Bronchial epithelial cell (primary cell): ENCODE measurements around the gene TMEM175. TPM values are rescaled to one million over a fixed set of nuclear protein-coding genes. Genes with fewer than 3 reads are reported as not detected.

ENCODE experiments used
- DNase-seq: peaks from one replicate; pipeline ENCODE4 v3.0.0-alpha.2; 2010; ENCODE audit warnings: low read depth
- FAIRE-seq: peaks from 2 replicates; lab custom pipeline; 2011; peaks lifted over from hg19 to GRCh38; lab: Jason Lieb, UNC
- H3K27me3 ChIP-seq: 2 replicates; pipeline ENCODE4 v1.5.1; 2011; ENCODE audit warnings: low read length; ENCODE audit not compliant: control insufficient read depth, insufficient read depth
- H3K36me3 ChIP-seq: 2 replicates; pipeline ENCODE4 v1.5.1; 2011; ENCODE audit warnings: low read length; ENCODE audit not compliant: control insufficient read depth, insufficient read depth
- H3K4me3 ChIP-seq: 2 replicates; pipeline ENCODE4 v1.5.1; 2011; ENCODE audit warnings: mild to moderate bottlenecking, low read depth, low read length, control low read depth
- CTCF ChIP-seq: IDR thresholded peaks from 2 replicates; pipeline ENCODE4 v1.5.1; 2011; ENCODE audit warnings: mild to moderate bottlenecking, moderate library complexity, low read length, control low read depth, inconsistent platforms; ENCODE audit not compliant: insufficient read depth, severe bottlenecking
- total RNA-seq: library from RNA; depleted of rRNA; stranded (reverse); fragments of >200 nt; gene quantifications from 2 replicates; pipeline ENCODE4 v1.2.1, GENCODE V29; 2014

Gene TMEM175
- total RNA-seq, 1 donor from 2014 or later, result 3.4 TPM

GRCh38 chr4:966266-967112, 34.2 kb downstream of the TMEM175 start:
- peaks cover 24% of the 10 kb centered on the region for H3K36me3 ChIP-seq
- DNase-seq (no peak), FAIRE-seq (no peak)
- H3K27me3 ChIP-seq, result no peaks in the 10 kb centered on the region
- H3K4me3 ChIP-seq, result no peak overlapping the region
- no peak for TF ChIP-seq CTCF

- no peaks in the 10 kb centered on the region for H3K27me3 ChIP-seq
- no peak for TF ChIP-seq CTCF
- DNase-seq (no peak), FAIRE-seq (no peak)
- peaks cover 20% of the 10 kb centered on the region for H3K36me3 ChIP-seq
- H3K4me3 ChIP-seq, result no peak overlapping the region
Measured at GRCh38 chr4:967113-968104, 35.1 kb downstream of the TMEM175 start.

- no peak for TF ChIP-seq CTCF
- peaks cover 17% of the 10 kb centered on the region for H3K36me3 ChIP-seq
Measured at GRCh38 chr4:968221-968620, 36.0 kb downstream of the TMEM175 start.

GRCh38 chr4:968621-969394, 36.5 kb downstream of the TMEM175 start:
- Histone ChIP-seq H3K4me3 (no peak overlapping the region), H3K36me3 (peaks cover 17% of the 10 kb centered on the region), H3K27me3 (no peaks in the 10 kb centered on the region)
- DNase-seq (no peak), FAIRE-seq (no peak)
- TF ChIP-seq CTCF, result no peak

More at GRCh38 chr4:968221-968620, 36.0 kb downstream of the TMEM175 start:
- H3K27me3 ChIP-seq, result no peaks in the 10 kb centered on the region
- FAIRE-seq, result no peak
- no peak for DNase-seq
- no peak overlapping the region for H3K4me3 ChIP-seq

GRCh38 chr4:970046-970745, 37.9 kb downstream of the TMEM175 start:
- TF ChIP-seq CTCF, result no peak
- H3K27me3 ChIP-seq, result no peaks in the 10 kb centered on the region
- peaks cover 12% of the 10 kb centered on the region for H3K36me3 ChIP-seq
- DNase-seq (no peak), FAIRE-seq (peak; percentile 52)
- no peak overlapping the region for H3K4me3 ChIP-seq
